Stimulated activated naive B cell treated with anti-CD40 and anti-IgM and Interleukin-4, amounts not matched to agents 10 μg/mL and 1 μg/mL and 100 μg/mL, for 72 hours (primary cell): ENCODE results near the gene ZNF543.
A peak's percentile ranks its signal among the peaks of the same experiment; 100 is the strongest.
"Not testable (repeated sequence)": the region's sequence is repeated elsewhere in the genome, so short reads cannot be mapped to it uniquely, and the experiment has no call there.

Experiments
- ATAC-seq, 2 donors: fragments of 150-1000 bp; cut with Tn5 transposase; replicated peaks; 2 replicates each; pipeline ENCODE4 v1.10.0; 2021; ENCODE audit warnings: moderate library complexity in 1 of 2
- DNase-seq: peaks from one replicate; pipeline ENCODE4 v3.0.0; 2021
- H3K27ac Mint-ChIP-seq: one replicate; pipeline ENCODE4 v1.8.0; 2022; ENCODE audit warnings: mild to moderate bottlenecking, mixed read lengths
- H3K27me3 Mint-ChIP-seq, 2 donors: one replicate each; pipeline ENCODE4 v1.8.0; 2022; ENCODE audit warnings: mixed read lengths in 2 of 2
- H3K36me3 Mint-ChIP-seq, 2 donors: one replicate each; pipeline ENCODE4 v1.8.0; 2022; ENCODE audit warnings: mixed read lengths in 2 of 2, mild to moderate bottlenecking in 1 of 2
- H3K4me1 Mint-ChIP-seq, 2 donors: one replicate each; pipeline ENCODE4 v1.8.0; 2022; ENCODE audit warnings: mixed read lengths in 2 of 2, mild to moderate bottlenecking in 1 of 2
- H3K4me3 Mint-ChIP-seq, 2 donors: one replicate each; pipeline ENCODE4 v1.8.0; 2022; ENCODE audit warnings: mild to moderate bottlenecking in 2 of 2, mixed read lengths in 2 of 2, moderate library complexity in 1 of 2
- H3K9me3 Mint-ChIP-seq, 2 donors: one replicate each; pipeline ENCODE4 v1.8.0; 2022; ENCODE audit warnings: mixed read lengths in 2 of 2, mild to moderate bottlenecking in 1 of 2

ZNF543 gene

GRCh38 chr19:57348136-57348535 lies 27.9 kb downstream of the ZNF543 start:
- Mint-ChIP-seq H3K4me1 (peaks cover 21 to 29% of the 10 kb centered on the region in 2 donors), H3K4me3 (no peak overlapping the region), H3K27me3 (peaks cover 3 to 12% of the 10 kb centered on the region in 2 donors), H3K36me3 (peaks cover 18 to 24% of the 10 kb centered on the region in 2 donors), H3K9me3 (peaks cover 0 to 9% of the 10 kb centered on the region in 2 donors), H3K27ac (no peak overlapping the region)
- ATAC-seq (no peak), DNase-seq (no peak)

GRCh38 chr19:57350877-57351805 lies 30.9 kb downstream of the ZNF543 start, which contains the start of gene ZNF304:
Gene ZNF304, plus strand, starts transcription at chr19:57351271. Its CDS starts 394 bp downstream, at chr19:57351665.
- Mint-ChIP-seq H3K9me3 (peaks cover 2 to 23% of the 10 kb centered on the region in 2 donors), H3K27me3 (peaks cover 3 to 12% of the 10 kb centered on the region in 2 donors), H3K36me3 (peaks cover 44 to 54% of the 10 kb centered on the region in 2 donors), H3K27ac (peak within 1 kb of the TSS; percentile 97), H3K4me3 (peak within 1 kb of the TSS; percentile 95 to 96), H3K4me1 (peaks cover 26 to 36% of the 10 kb centered on the region in 2 donors)
- DNase-seq (peak; percentile 84), ATAC-seq (peak; percentile 100)

- ATAC-seq (no peak), DNase-seq (no peak)
- peaks cover 0 to 7% of the 10 kb centered on the region in 2 donors for H3K27me3 Mint-ChIP-seq
- peaks cover 26 to 36% of the 10 kb centered on the region in 2 donors for H3K4me1 Mint-ChIP-seq
- peaks cover 2 to 24% of the 10 kb centered on the region in 2 donors for H3K9me3 Mint-ChIP-seq
- peak overlapping the region; percentile 95 to 96 for H3K4me3 Mint-ChIP-seq
- H3K27ac Mint-ChIP-seq, result peak overlapping the region; percentile 97
- peaks cover 52 to 61% of the 10 kb centered on the region in 2 donors for H3K36me3 Mint-ChIP-seq
Observed at GRCh38 chr19:57351867-57352266, 31.6 kb downstream of the ZNF543 start.

- Mint-ChIP-seq H3K27me3 (no peaks in the 10 kb centered on the region), H3K4me3 (no peak overlapping the region)
Observed at GRCh38 chr19:57355916-57356315, 35.6 kb downstream of the ZNF543 start.

GRCh38 chr19:57357406-57357805 lies 37.1 kb downstream of the ZNF543 start:
- H3K36me3 Mint-ChIP-seq, result peaks cover 61 to 77% of the 10 kb centered on the region in 2 donors
- H3K27me3 Mint-ChIP-seq, result no peaks in the 10 kb centered on the region
- DNase-seq (no peak), ATAC-seq (no peak)
- H3K9me3 Mint-ChIP-seq, result peaks cover 5 to 21% of the 10 kb centered on the region in 2 donors
- H3K4me3 Mint-ChIP-seq, result no peak overlapping the region
- peaks cover 14% of the 10 kb centered on the region in 2 donors for H3K4me1 Mint-ChIP-seq
- no peak overlapping the region for H3K27ac Mint-ChIP-seq

More at GRCh38 chr19:57355916-57356315, 35.6 kb downstream of the ZNF543 start:
- DNase-seq, result no peak
- peaks cover 2 to 24% of the 10 kb centered on the region in 2 donors for H3K9me3 Mint-ChIP-seq
- no peak for ATAC-seq
- H3K36me3 Mint-ChIP-seq, result peaks cover 71 to 88% of the 10 kb centered on the region in 2 donors
- peaks cover 25 to 29% of the 10 kb centered on the region in 2 donors for H3K4me1 Mint-ChIP-seq
- no peak overlapping the region for H3K27ac Mint-ChIP-seq

- Mint-ChIP-seq H3K4me1 (peaks cover 8 to 11% of the 10 kb centered on the region in 2 donors), H3K27ac (no peak overlapping the region), H3K9me3 (peaks cover 5 to 15% of the 10 kb centered on the region in 2 donors), H3K4me3 (no peak overlapping the region), H3K27me3 (no peaks in the 10 kb centered on the region), H3K36me3 (peaks cover 51 to 70% of the 10 kb centered on the region in 2 donors)
- DNase-seq, result no peak
- ATAC-seq, result no peak
Observed at GRCh38 chr19:57359300-57359699, 39.0 kb downstream of the ZNF543 start.

- H3K4me3 Mint-ChIP-seq, result peak overlapping the region; percentile 97 to 98
- H3K36me3 Mint-ChIP-seq, result peaks cover 28 to 43% of the 10 kb centered on the region in 2 donors
- DNase-seq (no peak), ATAC-seq (no peak)
- peaks cover 2 to 7% of the 10 kb centered on the region in 2 donors for H3K9me3 Mint-ChIP-seq
- H3K27ac Mint-ChIP-seq, result no peak overlapping the region
- H3K4me1 Mint-ChIP-seq, result peaks cover 9 to 11% of the 10 kb centered on the region in 2 donors
- no peaks in the 10 kb centered on the region for H3K27me3 Mint-ChIP-seq
Observed at GRCh38 chr19:57362419-57362818, 42.1 kb downstream of the ZNF543 start.

GRCh38 chr19:57362997-57363687 lies 42.9 kb downstream of the ZNF543 start, which contains the start of the genes TRAPPC2B and ZNF547:
Gene TRAPPC2B, plus strand, starts transcription at chr19:57363551. Its CDS starts 1,283 bp downstream, at chr19:57364834.
Gene ZNF547, plus strand, starts transcription at chr19:57363551. Its CDS starts 5,005 bp downstream, at chr19:57368556.
- Mint-ChIP-seq H3K4me1 (peaks cover 9 to 11% of the 10 kb centered on the region in 2 donors), H3K27me3 (no peaks in the 10 kb centered on the region), H3K27ac (peak within 1 kb of the TSS; percentile 96), H3K9me3 (peaks cover 2 to 7% of the 10 kb centered on the region in 2 donors), H3K36me3 (peaks cover 24 to 40% of the 10 kb centered on the region in 2 donors), H3K4me3 (peak within 1 kb of the TSS; percentile 97 to 98)
- ATAC-seq (peak; percentile 95 to 96), DNase-seq (peak; percentile 99)

GRCh38 chr19:57363688-57364181 lies 43.5 kb downstream of the ZNF543 start:
- H3K9me3 Mint-ChIP-seq, result peaks cover 2 to 9% of the 10 kb centered on the region in 2 donors
- H3K36me3 Mint-ChIP-seq, result peaks cover 22 to 40% of the 10 kb centered on the region in 2 donors
- H3K4me1 Mint-ChIP-seq, result peaks cover 9 to 13% of the 10 kb centered on the region in 2 donors
- peak overlapping the region; percentile 96 for H3K27ac Mint-ChIP-seq
- H3K27me3 Mint-ChIP-seq, result no peaks in the 10 kb centered on the region
- H3K4me3 Mint-ChIP-seq, result peak overlapping the region; percentile 97 to 98
- ATAC-seq, result peak; percentile 17 to 24
- no peak for DNase-seq

- H3K4me3 Mint-ChIP-seq, result no peak overlapping the region
- peaks cover 18 to 24% of the 10 kb centered on the region in 2 donors for H3K4me1 Mint-ChIP-seq
- H3K36me3 Mint-ChIP-seq, result peaks cover 40 to 56% of the 10 kb centered on the region in 2 donors
- DNase-seq (no peak), ATAC-seq (no peak)
- H3K27me3 Mint-ChIP-seq, result no peaks in the 10 kb centered on the region
- no peak overlapping the region for H3K27ac Mint-ChIP-seq
- peaks cover 0 to 15% of the 10 kb centered on the region in 2 donors for H3K9me3 Mint-ChIP-seq
Observed at GRCh38 chr19:57366776-57367175, 46.5 kb downstream of the ZNF543 start.

- Mint-ChIP-seq H3K27me3 (no peaks in the 10 kb centered on the region), H3K4me3 (no peak overlapping the region), H3K4me1 (peaks cover 4 to 14% of the 10 kb centered on the region in 2 donors), H3K36me3 (peaks cover 86 to 96% of the 10 kb centered on the region in 2 donors), H3K9me3 (peaks cover 30 to 34% of the 10 kb centered on the region in 2 donors), H3K27ac (no peak overlapping the region)
- DNase-seq (no peak), ATAC-seq (no peak)
Observed at GRCh38 chr19:57374179-57374578, 53.9 kb downstream of the ZNF543 start.

- not testable (repeated sequence) for ATAC-seq, H3K27ac Mint-ChIP-seq, H3K4me3 Mint-ChIP-seq, DNase-seq, H3K27me3 Mint-ChIP-seq
- Mint-ChIP-seq H3K36me3 (peaks cover 87 to 96% of the 10 kb centered on the region in 2 donors), H3K9me3 (peaks cover 35% of the 10 kb centered on the region in 2 donors), H3K4me1 (peaks cover 2 to 10% of the 10 kb centered on the region in 2 donors)
Observed at GRCh38 chr19:57374647-57375046, 54.4 kb downstream of the ZNF543 start.

GRCh38 chr19:57376151-57376550 lies 55.9 kb downstream of the ZNF543 start:
- Mint-ChIP-seq H3K4me1 (no peaks in the 10 kb centered on the region), H3K27me3 (no peaks in the 10 kb centered on the region), H3K4me3 (no peak overlapping the region), H3K9me3 (peaks cover 36 to 37% of the 10 kb centered on the region in 2 donors), H3K27ac (no peak overlapping the region), H3K36me3 (peaks cover 79 to 88% of the 10 kb centered on the region in 2 donors)
- ATAC-seq (no peak), DNase-seq (no peak)
